Urinary bladder (tissue), 4 donors: ENCODE data around the gene CCDC186. TPM values are rescaled to one million over a fixed set of nuclear protein-coding genes. Genes with fewer than 3 reads are reported as not detected.
"Not testable (repeated sequence)": the region's sequence is repeated elsewhere in the genome, so short reads cannot be mapped to it uniquely, and the experiment has no call there.

Experiments used
- DNase-seq: peaks from one replicate; pipeline ENCODE4 v3.0.0-alpha.2; 2015; ENCODE audit errors: extremely low spot score
- H3K27ac ChIP-seq: one replicate; pipeline ENCODE4 v1.5.1; 2013; ENCODE audit warnings: low read depth, mild to moderate bottlenecking, moderate library complexity
- H3K36me3 ChIP-seq: one replicate; pipeline ENCODE4 v1.6.1; 2013; ENCODE audit warnings: mild to moderate bottlenecking, moderate library complexity; ENCODE audit not compliant: insufficient read depth
- H3K4me1 ChIP-seq: one replicate; pipeline ENCODE4 v1.6.1; 2013; ENCODE audit warnings: mild to moderate bottlenecking, moderate library complexity; ENCODE audit not compliant: insufficient read depth
- H3K4me3 ChIP-seq: one replicate; pipeline ENCODE4 v1.5.1; 2013; ENCODE audit warnings: low read depth, low read length
- WGBS: extraction: QIAGEN DNeasy Blood & Tissue Kit; methylation state at CpG from one replicate; pipeline ENCODE4 v1.1.7; 2013; 5-methylcytosine and 5-hydroxymethylcytosine counted together
- polyA plus RNA-seq: library from polyadenylated mRNA; stranded (reverse); fragments of 200-250 nt; gene quantifications from one replicate; pipeline ENCODE4 v1.2.3, GENCODE V29; 2013
- total RNA-seq: library from RNA; depleted of rRNA; stranded (reverse); fragments of >200 nt; gene quantifications from one replicate; pipeline ENCODE4 v1.2.3, GENCODE V29; 2014
- donor health status: healthy with polysubstance abuse.
- donor health status: healthy.

CCDC186 gene
- total and polyA plus RNA-seq, 2 donors: 5.7 to 83.1 TPM

DNA sequence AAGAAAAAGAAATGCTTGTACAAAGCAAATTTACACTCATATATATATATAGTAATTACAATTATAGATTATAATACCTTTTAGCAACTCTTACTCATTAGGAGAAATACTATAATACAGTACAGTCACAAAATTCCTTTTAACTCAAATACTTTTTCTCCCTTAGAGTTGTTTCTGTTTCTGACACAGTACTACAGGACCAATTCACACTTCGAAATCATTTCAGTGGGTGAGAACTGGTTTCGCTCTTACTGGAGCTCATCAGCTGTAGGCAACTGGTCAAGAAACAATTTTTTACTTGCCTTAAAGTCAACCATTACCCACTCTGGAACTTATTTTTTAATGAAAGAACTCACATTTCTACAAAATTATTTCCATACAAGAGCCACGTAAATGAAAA, 6.0 kb downstream of the CCDC186 start:
- Histone ChIP-seq H3K36me3 (peaks cover 1% of the 10 kb centered on the region), H3K4me1 (no peaks in the 10 kb centered on the region), H3K27ac (no peak overlapping the region)

DNA sequence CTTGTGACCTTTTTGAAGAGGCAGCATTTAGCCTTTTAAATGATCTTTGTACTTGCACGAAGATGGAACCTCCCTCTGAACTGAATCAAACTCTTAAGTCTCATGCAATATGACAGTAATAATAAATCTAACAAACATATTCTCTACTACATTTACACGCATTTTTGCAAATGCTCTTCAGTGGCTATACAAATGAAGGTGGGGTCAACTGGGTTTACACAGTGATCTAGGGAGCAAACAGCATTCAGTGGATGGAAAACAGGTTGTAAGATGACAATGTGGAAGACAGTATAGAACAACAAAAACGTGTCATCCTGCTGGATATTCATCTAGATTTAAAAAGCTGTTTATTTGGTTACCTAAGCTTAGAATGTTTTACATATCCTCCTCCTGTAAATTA, 7.5 kb downstream of the CCDC186 start:
- WGBS: 56% methylated on average over 3 of the region's 3 CpGs
- H3K4me1 ChIP-seq: no peaks in the 10 kb centered on the region
- no peak overlapping the region for H3K27ac ChIP-seq
- peaks cover 1% of the 10 kb centered on the region for H3K36me3 ChIP-seq
- DNase-seq: no peak
- H3K4me3 ChIP-seq: no peak overlapping the region

More for the DNA sequence above, 6.0 kb downstream of the CCDC186 start:
- WGBS: 95% methylated on average over 3 of the region's 3 CpGs
- DNase-seq: no peak
- H3K4me3 ChIP-seq: no peak overlapping the region

DNA sequence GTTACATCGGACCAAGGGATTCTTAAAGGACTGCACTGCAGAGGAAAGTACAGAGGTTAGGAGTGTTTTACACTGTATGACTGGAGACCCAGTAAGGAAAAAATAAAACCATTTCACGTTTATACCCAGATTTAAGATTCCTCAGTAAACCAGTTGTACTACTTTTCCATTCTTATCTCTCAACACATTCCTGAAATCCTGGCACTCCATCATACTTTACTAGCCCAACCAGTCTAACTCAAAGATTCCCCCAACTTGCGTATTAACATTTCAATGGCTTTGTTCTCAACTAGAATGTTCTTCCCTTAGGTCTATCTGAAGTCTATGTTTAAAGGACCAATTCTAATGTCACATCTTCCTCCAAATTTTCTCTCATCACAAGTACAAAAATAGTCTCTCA, 8.0 kb downstream of the CCDC186 start:
- Histone ChIP-seq H3K27ac (no peak overlapping the region), H3K4me3 (no peak overlapping the region), H3K4me1 (no peaks in the 10 kb centered on the region), H3K36me3 (peaks cover 1% of the 10 kb centered on the region)
- 59% methylated on average over 3 of the region's 3 CpGs for WGBS
- no peak for DNase-seq

DNA sequence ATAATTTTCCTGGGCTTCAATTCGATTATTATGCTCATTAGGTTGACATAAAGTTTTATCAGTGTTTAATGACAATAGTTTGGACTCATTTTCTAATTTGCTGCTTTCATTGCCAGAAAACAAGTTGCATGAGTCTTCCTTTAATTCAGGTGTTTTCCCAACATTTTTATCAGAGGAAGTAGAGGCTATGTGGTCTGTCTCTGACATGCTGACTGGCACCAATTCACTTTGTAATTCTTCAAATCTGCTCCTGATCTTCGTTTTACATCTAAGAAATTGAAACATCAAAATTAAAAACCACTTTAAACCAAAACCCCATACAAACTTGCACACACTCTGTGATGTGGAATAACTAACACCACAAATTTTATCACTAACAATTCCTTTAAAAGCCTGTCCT, 10.9 kb downstream of the CCDC186 start:
- no peak overlapping the region for H3K27ac ChIP-seq
- WGBS: 71% methylated on average over 2 of the region's 2 CpGs
- no peaks in the 10 kb centered on the region for H3K4me1 ChIP-seq
- peaks cover 1% of the 10 kb centered on the region for H3K36me3 ChIP-seq
- DNase-seq: no peak
- no peak overlapping the region for H3K4me3 ChIP-seq

DNA sequence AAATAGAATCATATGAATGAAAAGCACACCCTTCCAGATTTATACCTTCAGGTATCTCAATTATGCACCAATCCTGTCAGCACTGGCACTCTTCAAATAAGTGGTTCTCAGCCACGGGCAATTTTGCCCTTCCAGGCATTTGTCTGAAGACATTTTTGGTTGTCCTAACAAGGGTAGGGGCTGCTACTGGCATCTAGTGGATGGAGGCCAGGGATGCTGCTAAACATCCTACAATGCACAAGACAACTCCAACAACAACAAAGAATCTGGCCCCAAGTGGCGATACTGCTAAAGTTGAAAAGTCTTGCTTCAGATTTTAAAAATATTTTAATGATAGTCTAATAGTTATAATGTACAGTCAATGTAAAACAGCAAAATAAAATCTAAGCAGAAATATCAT, 16.1 kb downstream of the CCDC186 start:
- DNase-seq: no peak
- H3K36me3 ChIP-seq: no peaks in the 10 kb centered on the region
- H3K4me1 ChIP-seq: no peaks in the 10 kb centered on the region
- H3K4me3 ChIP-seq: no peak overlapping the region
- H3K27ac ChIP-seq: no peak overlapping the region
- 93% methylated on average over 2 of the region's 2 CpGs for whole genome bisulfite sequencing

DNA sequence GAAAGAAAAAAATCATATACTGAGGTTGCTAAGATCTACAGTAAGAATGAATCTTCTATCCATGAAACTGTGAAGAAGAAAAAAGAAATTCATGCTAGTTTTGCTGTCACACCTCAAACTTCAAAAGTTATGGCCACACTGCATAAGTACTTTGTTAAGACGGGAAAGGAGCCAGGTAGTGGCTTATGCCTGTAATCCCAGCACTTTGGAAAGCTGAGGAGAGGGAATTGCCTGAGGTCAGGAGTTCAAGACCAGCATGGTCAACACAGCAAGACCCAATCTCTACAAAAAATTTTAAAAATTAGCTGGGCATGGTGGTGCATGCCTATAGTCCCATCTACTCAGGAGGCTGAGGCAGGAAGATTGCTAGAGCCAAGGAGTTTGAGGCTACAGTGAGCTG, 22.1 kb downstream of the CCDC186 start:
- Histone ChIP-seq H3K36me3 (peaks cover 2% of the 10 kb centered on the region), H3K27ac (no peak overlapping the region), H3K4me1 (no peaks in the 10 kb centered on the region), H3K4me3 (no peak overlapping the region)
- 86% methylated on average over 1 of the region's 1 CpG for WGBS
- no peak for DNase-seq

DNA sequence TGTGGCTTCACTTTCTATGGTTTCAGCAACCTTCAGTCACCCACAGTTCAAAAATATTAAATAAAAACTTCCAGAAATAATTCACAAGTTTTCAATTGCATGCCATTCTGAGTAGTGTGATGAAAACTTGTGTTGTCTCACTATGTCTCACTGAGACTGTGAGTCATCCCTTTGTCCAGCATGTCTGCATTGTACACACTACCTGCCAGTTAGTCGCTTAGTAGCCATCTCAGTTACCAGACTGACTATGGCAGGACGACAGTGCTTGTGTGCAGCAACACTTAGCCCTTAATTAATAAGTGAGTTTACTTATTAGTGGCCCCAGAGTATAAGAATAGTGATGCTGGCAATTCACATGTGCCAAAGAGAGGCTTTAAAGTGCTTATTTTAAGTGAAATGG, 22.5 kb downstream of the CCDC186 start:
- peaks cover 2% of the 10 kb centered on the region for H3K36me3 ChIP-seq
- whole genome bisulfite sequencing: 94% methylated on average over 2 of the region's 2 CpGs

DNA sequence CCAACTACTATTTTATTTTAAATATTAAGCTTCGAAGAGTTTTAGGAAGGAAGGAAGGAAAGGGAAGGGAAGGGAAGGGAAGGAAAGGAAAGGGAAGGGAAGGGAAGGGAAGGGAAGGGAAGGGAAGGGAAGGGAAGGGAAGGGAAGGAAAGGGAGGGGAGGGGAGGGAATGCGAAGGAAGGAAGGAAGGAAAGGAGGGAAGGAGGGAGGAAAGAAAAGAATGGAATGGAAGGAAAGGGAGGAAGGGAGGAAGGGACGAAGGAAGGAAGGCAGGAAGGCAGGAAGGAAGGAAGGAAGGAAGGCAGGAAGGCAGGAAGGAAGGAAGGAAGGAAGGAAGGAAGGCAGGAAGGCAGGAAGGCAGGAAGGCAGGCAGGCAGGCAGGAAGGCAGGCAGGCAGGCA, 24.5 kb downstream of the CCDC186 start:
- H3K4me3 ChIP-seq, DNase-seq, H3K27ac ChIP-seq, H3K4me1 ChIP-seq, H3K36me3 ChIP-seq: not testable (repeated sequence)
- WGBS: 89% methylated on average over 3 of the region's 3 CpGs

More for the DNA sequence above, 22.5 kb downstream of the CCDC186 start:
- Histone ChIP-seq H3K27ac (no peak overlapping the region), H3K4me3 (no peak overlapping the region), H3K4me1 (no peaks in the 10 kb centered on the region)
- DNase-seq: no peak

DNA sequence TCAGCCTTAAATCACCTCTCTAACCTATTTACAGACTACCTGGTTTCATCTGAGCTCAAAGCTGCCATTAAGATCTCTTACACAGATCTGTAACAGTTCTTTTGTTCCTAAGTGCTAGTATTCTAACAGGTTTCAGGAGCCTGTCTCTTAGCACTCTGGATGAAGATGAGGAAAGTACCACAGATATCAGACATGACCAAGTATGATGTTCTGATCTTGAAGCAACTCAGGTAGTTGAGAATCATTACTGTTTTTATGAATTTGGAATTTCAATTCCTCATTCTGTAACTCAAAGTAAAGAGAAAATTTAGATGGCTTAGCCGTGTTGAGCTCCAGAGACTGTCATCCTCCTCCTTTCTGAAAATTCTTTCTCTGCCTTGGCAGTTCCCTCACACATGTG, 30.8 kb downstream of the CCDC186 start:
- no peak for DNase-seq
- Histone ChIP-seq H3K4me3 (no peak overlapping the region), H3K4me1 (no peaks in the 10 kb centered on the region), H3K36me3 (peaks cover 2% of the 10 kb centered on the region), H3K27ac (no peak overlapping the region)
- 96% methylated on average over 1 of the region's 1 CpG for WGBS

DNA sequence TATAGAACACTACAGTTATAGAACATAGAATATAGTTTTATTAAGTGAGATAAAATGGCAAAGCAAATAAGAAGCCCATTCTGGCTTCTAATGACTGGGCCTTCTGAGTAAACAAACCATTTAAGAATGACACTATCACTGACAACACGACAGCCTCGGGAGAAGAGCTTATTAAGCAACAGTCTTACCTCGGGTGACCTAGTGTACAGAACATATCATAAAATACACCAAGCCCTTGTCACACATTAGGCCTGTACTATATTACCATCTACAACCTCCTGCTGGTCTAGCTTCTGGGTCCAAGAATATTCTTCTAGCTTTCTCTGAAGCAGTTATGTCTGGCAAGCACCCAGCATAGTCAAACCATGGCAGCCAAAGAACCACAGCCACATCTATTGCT, 32.0 kb downstream of the CCDC186 start:
- whole genome bisulfite sequencing: 71% methylated on average over 3 of the region's 3 CpGs
- H3K36me3 ChIP-seq: no peaks in the 10 kb centered on the region

DNA sequence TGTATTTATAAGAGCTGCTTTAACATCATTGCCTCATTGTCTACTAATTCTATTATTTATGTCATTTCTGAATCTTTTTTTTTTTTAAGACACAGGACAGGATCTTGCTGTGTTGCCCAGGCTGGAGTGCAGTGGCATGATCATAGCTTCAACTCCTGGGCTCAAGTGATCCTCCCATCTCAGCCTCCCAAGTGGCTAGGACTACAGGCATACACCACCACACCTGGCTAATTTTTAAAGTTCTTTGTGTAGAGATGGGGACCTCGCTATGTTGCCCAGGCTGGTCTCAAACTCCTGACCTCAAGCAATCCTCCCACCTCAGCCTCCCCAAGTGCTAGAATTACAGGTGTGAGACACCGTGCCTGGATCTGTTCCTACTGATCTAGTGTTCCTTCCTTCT, 33.2 kb downstream of the CCDC186 start:
- WGBS: 92% methylated on average over 2 of the region's 2 CpGs
- H3K27ac ChIP-seq, H3K4me3 ChIP-seq, DNase-seq, H3K4me1 ChIP-seq, H3K36me3 ChIP-seq: not testable (repeated sequence)

More for the DNA sequence above, 32.0 kb downstream of the CCDC186 start:
- DNase-seq: no peak
- H3K4me3 ChIP-seq: no peak overlapping the region
- no peak overlapping the region for H3K27ac ChIP-seq
- H3K4me1 ChIP-seq: no peaks in the 10 kb centered on the region

DNA sequence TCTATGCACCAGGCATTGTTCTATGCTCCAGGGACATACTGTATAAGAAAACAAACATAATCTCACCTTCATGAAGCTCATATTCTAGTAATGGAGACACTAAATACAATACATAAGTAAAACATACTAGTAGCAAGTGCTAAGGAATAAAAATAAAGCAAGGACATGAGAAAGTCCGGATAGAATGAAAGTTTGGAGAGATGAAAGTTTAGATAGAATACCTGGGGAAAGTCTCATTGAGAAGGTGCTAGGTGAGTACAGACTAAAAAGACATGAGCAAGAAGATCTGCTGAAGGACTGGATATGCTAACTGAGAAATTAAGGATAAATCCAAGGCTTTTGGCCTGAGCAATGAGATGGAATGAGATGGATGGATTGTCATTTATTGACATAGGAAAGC, 34.0 kb downstream of the CCDC186 start:
- WGBS: 94% methylated on average over 1 of the region's 1 CpG
- no peak overlapping the region for H3K27ac ChIP-seq
- H3K4me1 ChIP-seq: no peaks in the 10 kb centered on the region
- no peaks in the 10 kb centered on the region for H3K36me3 ChIP-seq
- no peak for DNase-seq
- H3K4me3 ChIP-seq: no peak overlapping the region

DNA sequence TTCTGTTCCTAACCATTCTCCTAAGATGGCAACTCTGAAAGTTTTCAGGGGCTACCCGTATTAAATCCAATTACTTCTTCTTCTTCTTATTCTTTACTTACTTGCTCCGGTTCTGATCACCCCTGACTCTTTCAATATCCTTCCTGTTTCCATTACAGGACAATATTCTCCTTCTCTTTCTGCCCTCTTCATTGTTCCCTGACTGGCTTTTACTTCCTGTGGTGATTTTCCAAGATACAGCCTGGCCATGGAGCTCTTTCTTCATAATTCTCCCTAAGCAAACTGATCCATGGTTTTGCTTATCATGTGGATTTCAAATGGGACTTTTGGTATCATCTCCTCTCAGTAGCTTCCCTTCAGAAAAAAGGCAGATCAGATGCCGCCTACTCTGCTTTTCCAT, 35.4 kb downstream of the CCDC186 start:
- 89% methylated on average over 3 of the region's 3 CpGs for WGBS
- no peaks in the 10 kb centered on the region for H3K4me1 ChIP-seq
- no peaks in the 10 kb centered on the region for H3K36me3 ChIP-seq
- no peak for DNase-seq
- H3K4me3 ChIP-seq: no peak overlapping the region
- no peak overlapping the region for H3K27ac ChIP-seq

DNA sequence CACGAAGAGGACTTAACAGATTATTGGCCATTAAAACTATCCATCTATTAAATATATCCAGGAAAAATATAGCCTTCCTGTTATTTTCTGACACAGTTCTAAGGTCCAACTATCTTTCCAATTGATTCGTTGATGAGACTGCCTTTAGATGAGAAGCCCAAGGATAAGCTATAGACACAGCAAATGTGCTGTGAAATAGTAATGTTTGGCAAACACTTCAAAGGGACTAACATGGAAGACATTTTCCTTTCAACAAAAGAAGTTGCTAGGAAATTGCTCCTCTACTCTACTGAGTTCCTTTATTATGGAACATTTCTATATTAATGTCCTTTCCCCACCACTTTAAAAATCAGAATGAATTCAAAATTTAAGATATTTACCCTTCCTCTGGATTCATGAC, 38.5 kb downstream of the CCDC186 start:
- peaks cover 2% of the 10 kb centered on the region for H3K36me3 ChIP-seq
- 74% methylated on average over 2 of the region's 2 CpGs for WGBS

DNA sequence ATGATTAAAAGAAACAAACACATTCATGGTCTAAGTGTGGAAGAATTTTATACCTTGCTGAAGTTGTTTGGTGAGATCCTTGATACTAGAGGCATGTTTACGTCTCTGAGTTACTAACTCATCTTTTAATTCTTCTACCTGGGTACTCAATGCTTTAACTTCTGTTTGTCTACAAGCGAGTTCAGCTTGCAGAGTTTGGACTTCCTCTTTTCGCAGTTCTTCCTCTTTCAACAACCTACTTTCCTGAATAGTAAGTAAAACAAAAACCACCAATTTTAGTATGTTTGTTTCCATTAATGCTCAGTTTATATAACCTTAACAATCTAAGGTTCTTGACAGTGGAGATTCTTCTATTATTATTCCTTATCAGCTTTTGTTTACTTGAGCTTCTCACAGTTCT, 42.9 kb downstream of the CCDC186 start:
- no peak for DNase-seq
- 81% methylated on average over 3 of the region's 3 CpGs for whole genome bisulfite sequencing
- Histone ChIP-seq H3K36me3 (peaks cover 5% of the 10 kb centered on the region), H3K27ac (no peak overlapping the region), H3K4me1 (no peaks in the 10 kb centered on the region), H3K4me3 (no peak overlapping the region)

More for the DNA sequence above, 38.5 kb downstream of the CCDC186 start:
- DNase-seq: no peak
- no peak overlapping the region for H3K4me3 ChIP-seq
- no peak overlapping the region for H3K27ac ChIP-seq
- no peaks in the 10 kb centered on the region for H3K4me1 ChIP-seq
